ENCODE results near the gene TGFB3.
"Not testable (repeated sequence)": the region's sequence is repeated elsewhere in the genome, so short reads cannot be mapped to it uniquely, and the experiment has no call there.

The TGFB3 gene

GRCh38 chr14:75946785-75947184 is 35.0 kb downstream of the TGFB3 start:
- DNase-seq: no peak

- no peak for DNase-seq
These were observed 37.1 kb downstream of the TGFB3 start for GRCh38 chr14:75944607-75945241.

GRCh38 chr14:75941030-75941429 is 40.8 kb downstream of the TGFB3 start:
- DNase-seq: no peak

- DNase-seq: no peak
These were observed 42.6 kb downstream of the TGFB3 start for GRCh38 chr14:75939200-75939599.

GRCh38 chr14:75934998-75935628 is 46.7 kb downstream of the TGFB3 start:
- DNase-seq: no peak

- no peak for DNase-seq
These were observed 48.0 kb downstream of the TGFB3 start for GRCh38 chr14:75933712-75934296.

- no peak for DNase-seq
These were observed 53.1 kb downstream of the TGFB3 start for GRCh38 chr14:75928690-75929181.

GRCh38 chr14:75927564-75928087 is 54.2 kb downstream of the TGFB3 start:
- DNase-seq: no peak

GRCh38 chr14:75926431-75927115 is 55.2 kb downstream of the TGFB3 start:
- no peak for DNase-seq

- DNase-seq: not testable (repeated sequence)
These were observed 56.5 kb downstream of the TGFB3 start for GRCh38 chr14:75925141-75925840.

GRCh38 chr14:75920421-75920820 is 61.4 kb downstream of the TGFB3 start:
- DNase-seq: not testable (repeated sequence)

GRCh38 chr14:75917946-75918335 is 63.9 kb downstream of the TGFB3 start:
- no peak for DNase-seq

GRCh38 chr14:75917322-75917945 is 64.4 kb downstream of the TGFB3 start:
- DNase-seq: no peak

- no peak for DNase-seq
These were observed 66.8 kb downstream of the TGFB3 start for GRCh38 chr14:75915045-75915444.

- no peak for DNase-seq
These were observed 68.6 kb downstream of the TGFB3 start for GRCh38 chr14:75913183-75913582.

GRCh38 chr14:75911883-75912282 is 69.9 kb downstream of the TGFB3 start:
- DNase-seq: no peak

GRCh38 chr14:75910048-75910447 is 71.7 kb downstream of the TGFB3 start:
- no peak for DNase-seq

- DNase-seq: no peak
These were observed 72.2 kb downstream of the TGFB3 start for GRCh38 chr14:75909630-75910029.

Data from stimulated activated naive CD4-positive, alpha-beta T cell (primary cell).